ENCODE results near the gene COL4A1.

- no peak for TF ChIP-seq EZH2phosphoT487 (IDR thresholded peaks at IDR 0.05)
- TF ChIP-seq CTCF (IDR thresholded peaks at IDR 0.05), result no peak
These were observed 62.7 kb downstream of the COL4A1 start for GRCh38 chr13:110244071-110244830.

Data from neural progenitor cell (in vitro differentiated cells).